WTC11 (cell line): ENCODE measurements around the gene ESRP2. TPM values are rescaled to one million over a fixed set of nuclear protein-coding genes. Genes with fewer than 3 reads are reported as not detected.

Source experiments
- ELF4 ChIP-seq: sonication (generic); formaldehyde crosslinking; IDR thresholded peaks from 2 replicates; pipeline ENCODE4 v1.8.1; 2022; ENCODE audit warnings: low read depth, mild to moderate bottlenecking, moderate library complexity, missing genetic modification reagents
- ETV6 ChIP-seq: sonication (generic); formaldehyde crosslinking; IDR thresholded peaks from 2 replicates; pipeline ENCODE4 v1.8.1; 2022; ENCODE audit warnings: mild to moderate bottlenecking, missing genetic modification reagents
- FOXK1 ChIP-seq: sonication (generic); formaldehyde crosslinking; IDR thresholded peaks from 2 replicates; pipeline ENCODE4 v1.8.0; 2022; ENCODE audit warnings: mild to moderate bottlenecking, moderate library complexity, missing genetic modification reagents
- GRHL2 ChIP-seq: fragments of 250-450 bp; sonication (Bioruptor Pico); IDR thresholded peaks from 2 replicates; pipeline ENCODE4 v1.8.0; 2022; ENCODE audit warnings: mild to moderate bottlenecking, moderate library complexity; ENCODE audit not compliant: insufficient replicate concordance, severe bottlenecking
- MXD4 ChIP-seq: fragments of 250-450 bp; sonication (Bioruptor Pico); IDR thresholded peaks from 2 replicates; pipeline ENCODE4 v1.8.0; 2021; ENCODE audit warnings: mild to moderate bottlenecking, moderate library complexity, borderline replicate concordance
- MYBL2 ChIP-seq: sonication (generic); formaldehyde crosslinking; IDR thresholded peaks from 2 replicates; pipeline ENCODE4 v1.8.1; 2023; ENCODE audit warnings: mild to moderate bottlenecking, moderate library complexity, missing genetic modification reagents
- NFYB ChIP-seq: sonication (generic); formaldehyde crosslinking; conservative IDR thresholded peaks from 2 replicates; pipeline ENCODE4 v1.8.0; 2022; ENCODE audit warnings: low read depth, missing genetic modification reagents
- OVOL2 ChIP-seq: fragments of 250-450 bp; sonication (Bioruptor Pico); IDR thresholded peaks from 2 replicates; pipeline ENCODE4 v1.9.0; 2021; ENCODE audit warnings: mild to moderate bottlenecking, borderline replicate concordance
- RELA ChIP-seq: sonication (generic); formaldehyde crosslinking; IDR thresholded peaks from 2 replicates; pipeline ENCODE4 v1.8.1; 2022; ENCODE audit warnings: missing genetic modification reagents, mild to moderate bottlenecking, borderline replicate concordance
- RORB ChIP-seq: fragments of 250-450 bp; sonication (Bioruptor Pico); IDR thresholded peaks from 2 replicates; pipeline ENCODE4 v1.9.0; 2021; ENCODE audit warnings: mild to moderate bottlenecking
- SMAD4 ChIP-seq: sonication (generic); formaldehyde crosslinking; IDR thresholded peaks from 2 replicates; pipeline ENCODE4 v1.8.0; 2022; ENCODE audit warnings: mild to moderate bottlenecking, missing genetic modification reagents
- SOX15 ChIP-seq: fragments of 250-450 bp; sonication (Bioruptor Pico); IDR thresholded peaks from 2 replicates; pipeline ENCODE4 v1.9.0; 2021; ENCODE audit warnings: mild to moderate bottlenecking
- SP1 ChIP-seq: sonication (generic); formaldehyde crosslinking; conservative IDR thresholded peaks from 2 replicates; pipeline ENCODE4 v1.8.1; 2022; ENCODE audit warnings: missing genetic modification reagents
- TEAD1 ChIP-seq: sonication (generic); formaldehyde crosslinking; IDR thresholded peaks from 2 replicates; pipeline ENCODE4 v1.8.0; 2022; ENCODE audit warnings: mild to moderate bottlenecking, missing genetic modification reagents
- TEAD4 ChIP-seq: sonication (generic); formaldehyde crosslinking; IDR thresholded peaks from 2 replicates; pipeline ENCODE4 v1.8.0; 2022; ENCODE audit warnings: mild to moderate bottlenecking, missing genetic modification reagents
- ZNF416 ChIP-seq: fragments of 250-450 bp; sonication (Bioruptor Pico); IDR thresholded peaks from 2 replicates; pipeline ENCODE4 v1.9.0; 2021; ENCODE audit warnings: mild to moderate bottlenecking, inconsistent platforms
- total RNA-seq: library from RNA; stranded (reverse); gene quantifications from 3 replicates; pipeline ENCODE4 v1.2.3, GENCODE V29; 2021
- TF ChIP-seq, protein P1 (sequence below): fragments of 250-450 bp; sonication (Bioruptor Pico); IDR thresholded peaks from 2 replicates; pipeline ENCODE4 v1.9.0; 2021; ENCODE audit warnings: moderate library complexity, mild to moderate bottlenecking, inconsistent platforms, borderline replicate concordance
- TF ChIP-seq, protein P2 (sequence below): fragments of 250-450 bp; sonication (Bioruptor Pico); conservative IDR thresholded peaks from 2 replicates; pipeline ENCODE4 v1.9.0; 2021; ENCODE audit warnings: mild to moderate bottlenecking
- TF ChIP-seq, protein P3 (sequence below): sonication (generic); formaldehyde crosslinking; IDR thresholded peaks from 2 replicates; pipeline ENCODE4 v1.8.1; 2022; ENCODE audit warnings: missing genetic modification reagents, borderline replicate concordance
- TF ChIP-seq, protein P4 (sequence below): sonication (generic); formaldehyde crosslinking; IDR thresholded peaks from 2 replicates; pipeline ENCODE4 v1.8.1; 2022; ENCODE audit warnings: low read depth, missing genetic modification reagents, borderline replicate concordance
- TF ChIP-seq, protein P5 (sequence below): sonication (generic); formaldehyde crosslinking; IDR thresholded peaks from 2 replicates; pipeline ENCODE4 v1.8.0; 2022; ENCODE audit warnings: missing genetic modification reagents
- TF ChIP-seq, protein P6 (sequence below): fragments of 200-600 bp; IDR thresholded peaks from 2 replicates; pipeline ENCODE4 v1.8.0; 2022; ENCODE audit warnings: antibody characterized with exemption
- TF ChIP-seq, protein P7 (sequence below): sonication (generic); formaldehyde crosslinking; IDR thresholded peaks from 2 replicates; pipeline ENCODE4 v1.8.0; 2022; ENCODE audit warnings: mild to moderate bottlenecking, missing genetic modification reagents
- TF ChIP-seq, protein P8 (sequence below): sonication (generic); formaldehyde crosslinking; IDR thresholded peaks from 2 replicates; pipeline ENCODE4 v1.8.1; 2023; ENCODE audit warnings: mild to moderate bottlenecking, missing genetic modification reagents, moderate library complexity

The ESRP2 gene
- total RNA-seq, 1 experiment from 2014 or later: 55.0 TPM

DNA sequence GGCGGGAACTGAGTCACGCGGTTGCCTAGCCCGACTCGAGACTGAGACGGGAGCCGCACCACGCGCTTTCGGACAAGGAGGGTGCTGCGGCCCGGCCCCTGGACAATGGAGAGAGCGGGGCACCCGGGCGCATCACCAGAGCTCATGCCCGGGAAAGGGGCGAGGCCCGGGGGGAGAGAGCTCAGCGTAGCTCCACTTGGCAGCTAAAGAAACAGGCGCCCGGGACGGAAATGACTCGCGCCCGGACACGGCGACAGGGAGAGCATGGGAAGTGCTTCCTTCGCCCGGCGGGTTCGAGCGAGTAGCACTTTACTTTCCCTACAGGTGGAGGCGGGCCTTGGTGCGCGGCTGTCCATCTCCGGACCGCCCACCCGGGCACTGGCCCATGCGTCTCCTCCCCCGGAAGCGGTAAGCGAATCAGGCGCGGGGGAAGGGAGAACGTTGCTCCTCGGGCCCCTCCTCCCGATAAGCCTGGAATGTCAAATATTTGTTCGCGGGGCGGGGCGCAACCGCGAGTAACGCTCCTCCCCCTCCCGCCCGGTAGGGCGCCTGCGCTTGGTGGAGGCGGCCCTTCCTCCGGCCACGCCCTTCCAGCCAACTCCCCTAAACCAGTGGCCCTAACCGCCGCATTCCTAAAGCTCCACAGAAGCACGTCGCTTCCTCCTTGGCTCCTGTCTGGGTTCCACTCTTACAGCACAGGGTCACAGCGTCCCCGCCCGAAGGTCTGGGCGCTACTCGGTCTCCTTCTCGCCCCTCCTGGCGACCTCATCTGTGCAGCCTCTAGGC lies 1.5 kb upstream of the ESRP2 start (continued):
- TF ChIP-seq, protein P1, sequence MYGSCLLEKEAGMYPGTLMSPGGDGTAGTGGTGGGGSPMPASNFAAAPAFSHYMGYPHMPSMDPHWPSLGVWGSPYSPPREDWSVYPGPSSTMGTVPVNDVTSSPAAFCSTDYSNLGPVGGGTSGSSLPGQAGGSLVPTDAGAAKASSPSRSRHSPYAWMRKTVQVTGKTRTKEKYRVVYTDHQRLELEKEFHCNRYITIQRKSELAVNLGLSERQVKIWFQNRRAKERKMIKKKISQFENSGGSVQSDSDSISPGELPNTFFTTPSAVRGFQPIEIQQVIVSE (CRISPR knock-in tag): no peak
- TF ChIP-seq GRHL2: no peak
- TF ChIP-seq, protein P2, sequence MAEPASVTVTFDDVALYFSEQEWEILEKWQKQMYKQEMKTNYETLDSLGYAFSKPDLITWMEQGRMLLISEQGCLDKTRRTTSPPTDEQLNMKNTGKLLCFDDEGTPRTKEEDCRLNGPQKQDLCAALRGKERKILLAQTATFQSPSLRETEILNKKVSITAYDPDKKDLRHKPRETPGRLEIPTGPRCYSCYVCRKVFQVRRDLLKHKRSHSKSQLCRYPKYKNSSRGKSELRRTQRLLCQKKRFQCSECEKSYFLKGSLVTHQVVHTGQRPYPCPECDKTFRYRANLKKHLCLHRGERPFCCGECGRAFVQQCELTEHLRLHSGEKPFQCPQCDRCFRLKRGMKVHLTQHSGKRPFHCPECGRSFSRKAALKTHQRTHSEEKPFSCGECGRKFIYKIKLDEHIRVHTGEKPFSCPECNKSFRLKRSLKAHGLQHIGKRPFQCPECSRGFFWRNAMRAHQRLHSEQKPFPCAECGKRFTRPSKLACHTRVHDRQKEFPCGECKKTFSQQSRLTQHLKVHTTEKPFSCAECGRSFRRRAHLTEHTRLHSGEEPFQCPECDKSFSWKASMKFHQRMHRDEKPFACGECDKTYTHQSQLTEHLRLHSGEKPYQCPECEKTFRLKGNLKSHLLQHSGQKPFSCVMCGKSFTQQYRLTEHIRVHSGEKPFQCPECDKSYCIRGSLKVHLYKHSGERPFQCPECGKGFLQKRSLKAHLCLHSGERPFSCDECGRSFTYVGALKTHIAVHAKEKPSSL (CRISPR knock-in tag): no peak
- TF ChIP-seq MXD4 (CRISPR knock-in tag): no peak
- TF ChIP-seq SP1 (CRISPR knock-in tag): peak; percentile 87
- no peak; the same call in 1 of the 2 replicates for TF ChIP-seq MYBL2 (CRISPR knock-in tag)
- TF ChIP-seq, protein P3, sequence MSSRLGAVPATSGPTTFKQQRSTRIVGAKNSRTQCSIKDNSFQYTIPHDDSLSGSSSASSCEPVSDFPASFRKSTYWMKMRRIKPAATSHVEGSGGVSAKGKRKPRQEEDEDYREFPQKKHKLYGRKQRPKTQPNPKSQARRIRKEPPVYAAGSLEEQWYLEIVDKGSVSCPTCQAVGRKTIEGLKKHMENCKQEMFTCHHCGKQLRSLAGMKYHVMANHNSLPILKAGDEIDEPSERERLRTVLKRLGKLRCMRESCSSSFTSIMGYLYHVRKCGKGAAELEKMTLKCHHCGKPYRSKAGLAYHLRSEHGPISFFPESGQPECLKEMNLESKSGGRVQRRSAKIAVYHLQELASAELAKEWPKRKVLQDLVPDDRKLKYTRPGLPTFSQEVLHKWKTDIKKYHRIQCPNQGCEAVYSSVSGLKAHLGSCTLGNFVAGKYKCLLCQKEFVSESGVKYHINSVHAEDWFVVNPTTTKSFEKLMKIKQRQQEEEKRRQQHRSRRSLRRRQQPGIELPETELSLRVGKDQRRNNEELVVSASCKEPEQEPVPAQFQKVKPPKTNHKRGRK (CRISPR knock-in tag): no peak
- no peak for TF ChIP-seq RELA (CRISPR knock-in tag)
- no peak for TF ChIP-seq SOX15 (CRISPR knock-in tag)
- TF ChIP-seq ZNF416: peak; percentile 54; the same call in 1 of the 2 replicates
- TF ChIP-seq FOXK1: 0 out of 2 replicates have a peak, but pooled peaks have one; percentile 74
- TF ChIP-seq, protein P4, sequence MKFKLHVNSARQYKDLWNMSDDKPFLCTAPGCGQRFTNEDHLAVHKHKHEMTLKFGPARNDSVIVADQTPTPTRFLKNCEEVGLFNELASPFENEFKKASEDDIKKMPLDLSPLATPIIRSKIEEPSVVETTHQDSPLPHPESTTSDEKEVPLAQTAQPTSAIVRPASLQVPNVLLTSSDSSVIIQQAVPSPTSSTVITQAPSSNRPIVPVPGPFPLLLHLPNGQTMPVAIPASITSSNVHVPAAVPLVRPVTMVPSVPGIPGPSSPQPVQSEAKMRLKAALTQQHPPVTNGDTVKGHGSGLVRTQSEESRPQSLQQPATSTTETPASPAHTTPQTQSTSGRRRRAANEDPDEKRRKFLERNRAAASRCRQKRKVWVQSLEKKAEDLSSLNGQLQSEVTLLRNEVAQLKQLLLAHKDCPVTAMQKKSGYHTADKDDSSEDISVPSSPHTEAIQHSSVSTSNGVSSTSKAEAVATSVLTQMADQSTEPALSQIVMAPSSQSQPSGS: no peak
- TF ChIP-seq ELF4 (CRISPR knock-in tag): no peak
- TF ChIP-seq, protein P5, sequence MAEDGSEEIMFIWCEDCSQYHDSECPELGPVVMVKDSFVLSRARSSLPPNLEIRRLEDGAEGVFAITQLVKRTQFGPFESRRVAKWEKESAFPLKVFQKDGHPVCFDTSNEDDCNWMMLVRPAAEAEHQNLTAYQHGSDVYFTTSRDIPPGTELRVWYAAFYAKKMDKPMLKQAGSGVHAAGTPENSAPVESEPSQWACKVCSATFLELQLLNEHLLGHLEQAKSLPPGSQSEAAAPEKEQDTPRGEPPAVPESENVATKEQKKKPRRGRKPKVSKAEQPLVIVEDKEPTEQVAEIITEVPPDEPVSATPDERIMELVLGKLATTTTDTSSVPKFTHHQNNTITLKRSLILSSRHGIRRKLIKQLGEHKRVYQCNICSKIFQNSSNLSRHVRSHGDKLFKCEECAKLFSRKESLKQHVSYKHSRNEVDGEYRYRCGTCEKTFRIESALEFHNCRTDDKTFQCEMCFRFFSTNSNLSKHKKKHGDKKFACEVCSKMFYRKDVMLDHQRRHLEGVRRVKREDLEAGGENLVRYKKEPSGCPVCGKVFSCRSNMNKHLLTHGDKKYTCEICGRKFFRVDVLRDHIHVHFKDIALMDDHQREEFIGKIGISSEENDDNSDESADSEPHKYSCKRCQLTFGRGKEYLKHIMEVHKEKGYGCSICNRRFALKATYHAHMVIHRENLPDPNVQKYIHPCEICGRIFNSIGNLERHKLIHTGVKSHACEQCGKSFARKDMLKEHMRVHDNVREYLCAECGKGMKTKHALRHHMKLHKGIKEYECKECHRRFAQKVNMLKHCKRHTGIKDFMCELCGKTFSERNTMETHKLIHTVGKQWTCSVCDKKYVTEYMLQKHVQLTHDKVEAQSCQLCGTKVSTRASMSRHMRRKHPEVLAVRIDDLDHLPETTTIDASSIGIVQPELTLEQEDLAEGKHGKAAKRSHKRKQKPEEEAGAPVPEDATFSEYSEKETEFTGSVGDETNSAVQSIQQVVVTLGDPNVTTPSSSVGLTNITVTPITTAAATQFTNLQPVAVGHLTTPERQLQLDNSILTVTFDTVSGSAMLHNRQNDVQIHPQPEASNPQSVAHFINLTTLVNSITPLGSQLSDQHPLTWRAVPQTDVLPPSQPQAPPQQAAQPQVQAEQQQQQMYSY (CRISPR knock-in tag): no peak
- peak; percentile 99 for TF ChIP-seq TEAD1
- TF ChIP-seq, protein P6, sequence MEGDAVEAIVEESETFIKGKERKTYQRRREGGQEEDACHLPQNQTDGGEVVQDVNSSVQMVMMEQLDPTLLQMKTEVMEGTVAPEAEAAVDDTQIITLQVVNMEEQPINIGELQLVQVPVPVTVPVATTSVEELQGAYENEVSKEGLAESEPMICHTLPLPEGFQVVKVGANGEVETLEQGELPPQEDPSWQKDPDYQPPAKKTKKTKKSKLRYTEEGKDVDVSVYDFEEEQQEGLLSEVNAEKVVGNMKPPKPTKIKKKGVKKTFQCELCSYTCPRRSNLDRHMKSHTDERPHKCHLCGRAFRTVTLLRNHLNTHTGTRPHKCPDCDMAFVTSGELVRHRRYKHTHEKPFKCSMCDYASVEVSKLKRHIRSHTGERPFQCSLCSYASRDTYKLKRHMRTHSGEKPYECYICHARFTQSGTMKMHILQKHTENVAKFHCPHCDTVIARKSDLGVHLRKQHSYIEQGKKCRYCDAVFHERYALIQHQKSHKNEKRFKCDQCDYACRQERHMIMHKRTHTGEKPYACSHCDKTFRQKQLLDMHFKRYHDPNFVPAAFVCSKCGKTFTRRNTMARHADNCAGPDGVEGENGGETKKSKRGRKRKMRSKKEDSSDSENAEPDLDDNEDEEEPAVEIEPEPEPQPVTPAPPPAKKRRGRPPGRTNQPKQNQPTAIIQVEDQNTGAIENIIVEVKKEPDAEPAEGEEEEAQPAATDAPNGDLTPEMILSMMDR: no peak
- TF ChIP-seq TEAD4 (CRISPR knock-in tag): peak; percentile 96
- TF ChIP-seq OVOL2 (CRISPR knock-in tag): no peak
- TF ChIP-seq ETV6 (CRISPR knock-in tag): peak; percentile 78; the same call in 1 of the 2 replicates
- TF ChIP-seq NFYB (CRISPR knock-in tag): peak; percentile 54; the same call in 1 of the 2 replicates
- no peak for TF ChIP-seq SMAD4 (CRISPR knock-in tag)
- TF ChIP-seq, protein P7, sequence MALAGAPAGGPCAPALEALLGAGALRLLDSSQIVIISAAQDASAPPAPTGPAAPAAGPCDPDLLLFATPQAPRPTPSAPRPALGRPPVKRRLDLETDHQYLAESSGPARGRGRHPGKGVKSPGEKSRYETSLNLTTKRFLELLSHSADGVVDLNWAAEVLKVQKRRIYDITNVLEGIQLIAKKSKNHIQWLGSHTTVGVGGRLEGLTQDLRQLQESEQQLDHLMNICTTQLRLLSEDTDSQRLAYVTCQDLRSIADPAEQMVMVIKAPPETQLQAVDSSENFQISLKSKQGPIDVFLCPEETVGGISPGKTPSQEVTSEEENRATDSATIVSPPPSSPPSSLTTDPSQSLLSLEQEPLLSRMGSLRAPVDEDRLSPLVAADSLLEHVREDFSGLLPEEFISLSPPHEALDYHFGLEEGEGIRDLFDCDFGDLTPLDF: no peak
- no peak for TF ChIP-seq RORB
- TF ChIP-seq, protein P8, sequence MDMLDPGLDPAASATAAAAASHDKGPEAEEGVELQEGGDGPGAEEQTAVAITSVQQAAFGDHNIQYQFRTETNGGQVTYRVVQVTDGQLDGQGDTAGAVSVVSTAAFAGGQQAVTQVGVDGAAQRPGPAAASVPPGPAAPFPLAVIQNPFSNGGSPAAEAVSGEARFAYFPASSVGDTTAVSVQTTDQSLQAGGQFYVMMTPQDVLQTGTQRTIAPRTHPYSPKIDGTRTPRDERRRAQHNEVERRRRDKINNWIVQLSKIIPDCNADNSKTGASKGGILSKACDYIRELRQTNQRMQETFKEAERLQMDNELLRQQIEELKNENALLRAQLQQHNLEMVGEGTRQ (CRISPR knock-in tag): 0 out of 2 replicates have a peak, but pooled peaks have one; percentile 4
